ENCODE results near the gene DPP3.
"Not testable (repeated sequence)": the region's sequence is repeated elsewhere in the genome, so short reads cannot be mapped to it uniquely, and the experiment has no call there.

The DPP3 gene

DNA sequence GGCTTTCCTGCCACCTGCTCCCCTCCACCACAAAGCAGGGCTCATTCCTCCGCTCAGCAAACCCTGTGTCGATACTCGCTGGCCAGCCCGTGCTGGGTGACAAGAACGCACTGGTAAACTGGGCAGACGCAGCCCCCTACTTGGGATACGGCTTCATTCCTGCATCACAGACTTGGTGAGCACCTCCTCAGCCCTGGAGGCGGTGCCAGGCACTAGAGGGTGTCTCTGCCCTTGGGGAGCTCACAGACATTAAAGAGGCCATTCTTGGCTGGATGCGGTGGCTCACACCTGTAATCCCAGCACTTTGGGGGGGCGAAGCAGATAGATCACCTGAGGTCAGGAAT, 59.6 kb downstream of the DPP3 start:
- TF ChIP-seq TOX (CRISPR knock-in tag; IDR thresholded peaks at IDR 0.05; ENCODE audit: borderline replicate concordance), result no peak
- TF ChIP-seq, protein P1, sequence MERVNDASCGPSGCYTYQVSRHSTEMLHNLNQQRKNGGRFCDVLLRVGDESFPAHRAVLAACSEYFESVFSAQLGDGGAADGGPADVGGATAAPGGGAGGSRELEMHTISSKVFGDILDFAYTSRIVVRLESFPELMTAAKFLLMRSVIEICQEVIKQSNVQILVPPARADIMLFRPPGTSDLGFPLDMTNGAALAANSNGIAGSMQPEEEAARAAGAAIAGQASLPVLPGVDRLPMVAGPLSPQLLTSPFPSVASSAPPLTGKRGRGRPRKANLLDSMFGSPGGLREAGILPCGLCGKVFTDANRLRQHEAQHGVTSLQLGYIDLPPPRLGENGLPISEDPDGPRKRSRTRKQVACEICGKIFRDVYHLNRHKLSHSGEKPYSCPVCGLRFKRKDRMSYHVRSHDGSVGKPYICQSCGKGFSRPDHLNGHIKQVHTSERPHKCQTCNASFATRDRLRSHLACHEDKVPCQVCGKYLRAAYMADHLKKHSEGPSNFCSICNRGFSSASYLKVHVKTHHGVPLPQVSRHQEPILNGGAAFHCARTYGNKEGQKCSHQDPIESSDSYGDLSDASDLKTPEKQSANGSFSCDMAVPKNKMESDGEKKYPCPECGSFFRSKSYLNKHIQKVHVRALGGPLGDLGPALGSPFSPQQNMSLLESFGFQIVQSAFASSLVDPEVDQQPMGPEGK (CRISPR knock-in tag; IDR thresholded peaks at IDR 0.05; ENCODE audit: borderline replicate concordance), result no peak
- TF ChIP-seq, protein P2, sequence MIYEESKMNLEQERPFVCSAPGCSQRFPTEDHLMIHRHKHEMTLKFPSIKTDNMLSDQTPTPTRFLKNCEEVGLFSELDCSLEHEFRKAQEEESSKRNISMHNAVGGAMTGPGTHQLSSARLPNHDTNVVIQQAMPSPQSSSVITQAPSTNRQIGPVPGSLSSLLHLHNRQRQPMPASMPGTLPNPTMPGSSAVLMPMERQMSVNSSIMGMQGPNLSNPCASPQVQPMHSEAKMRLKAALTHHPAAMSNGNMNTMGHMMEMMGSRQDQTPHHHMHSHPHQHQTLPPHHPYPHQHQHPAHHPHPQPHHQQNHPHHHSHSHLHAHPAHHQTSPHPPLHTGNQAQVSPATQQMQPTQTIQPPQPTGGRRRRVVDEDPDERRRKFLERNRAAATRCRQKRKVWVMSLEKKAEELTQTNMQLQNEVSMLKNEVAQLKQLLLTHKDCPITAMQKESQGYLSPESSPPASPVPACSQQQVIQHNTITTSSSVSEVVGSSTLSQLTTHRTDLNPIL (CRISPR knock-in tag; IDR thresholded peaks at IDR 0.05; ENCODE audit: low read depth), result no peak
- TF ChIP-seq CSDC2 (CRISPR knock-in tag; IDR thresholded peaks at IDR 0.05), result no peak
- no peak for TF ChIP-seq TCF4 (CRISPR knock-in tag; IDR thresholded peaks at IDR 0.05; ENCODE audit: borderline replicate concordance)
- TF ChIP-seq, protein P3, sequence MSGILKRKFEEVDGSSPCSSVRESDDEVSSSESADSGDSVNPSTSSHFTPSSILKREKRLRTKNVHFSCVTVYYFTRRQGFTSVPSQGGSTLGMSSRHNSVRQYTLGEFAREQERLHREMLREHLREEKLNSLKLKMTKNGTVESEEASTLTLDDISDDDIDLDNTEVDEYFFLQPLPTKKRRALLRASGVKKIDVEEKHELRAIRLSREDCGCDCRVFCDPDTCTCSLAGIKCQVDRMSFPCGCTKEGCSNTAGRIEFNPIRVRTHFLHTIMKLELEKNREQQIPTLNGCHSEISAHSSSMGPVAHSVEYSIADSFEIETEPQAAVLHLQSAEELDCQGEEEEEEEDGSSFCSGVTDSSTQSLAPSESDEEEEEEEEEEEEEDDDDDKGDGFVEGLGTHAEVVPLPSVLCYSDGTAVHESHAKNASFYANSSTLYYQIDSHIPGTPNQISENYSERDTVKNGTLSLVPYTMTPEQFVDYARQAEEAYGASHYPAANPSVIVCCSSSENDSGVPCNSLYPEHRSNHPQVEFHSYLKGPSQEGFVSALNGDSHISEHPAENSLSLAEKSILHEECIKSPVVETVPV (CRISPR knock-in tag; IDR thresholded peaks at IDR 0.05), result no peak
- TF ChIP-seq ZNF8 (CRISPR knock-in tag; IDR thresholded peaks at IDR 0.05), result no peak
- TF ChIP-seq ZFP3 (CRISPR knock-in tag; IDR thresholded peaks at IDR 0.05), result no peak
- TF ChIP-seq BACH2 (CRISPR knock-in tag; IDR thresholded peaks at IDR 0.05; ENCODE audit: borderline replicate concordance), result no peak
- TF ChIP-seq, protein P4, sequence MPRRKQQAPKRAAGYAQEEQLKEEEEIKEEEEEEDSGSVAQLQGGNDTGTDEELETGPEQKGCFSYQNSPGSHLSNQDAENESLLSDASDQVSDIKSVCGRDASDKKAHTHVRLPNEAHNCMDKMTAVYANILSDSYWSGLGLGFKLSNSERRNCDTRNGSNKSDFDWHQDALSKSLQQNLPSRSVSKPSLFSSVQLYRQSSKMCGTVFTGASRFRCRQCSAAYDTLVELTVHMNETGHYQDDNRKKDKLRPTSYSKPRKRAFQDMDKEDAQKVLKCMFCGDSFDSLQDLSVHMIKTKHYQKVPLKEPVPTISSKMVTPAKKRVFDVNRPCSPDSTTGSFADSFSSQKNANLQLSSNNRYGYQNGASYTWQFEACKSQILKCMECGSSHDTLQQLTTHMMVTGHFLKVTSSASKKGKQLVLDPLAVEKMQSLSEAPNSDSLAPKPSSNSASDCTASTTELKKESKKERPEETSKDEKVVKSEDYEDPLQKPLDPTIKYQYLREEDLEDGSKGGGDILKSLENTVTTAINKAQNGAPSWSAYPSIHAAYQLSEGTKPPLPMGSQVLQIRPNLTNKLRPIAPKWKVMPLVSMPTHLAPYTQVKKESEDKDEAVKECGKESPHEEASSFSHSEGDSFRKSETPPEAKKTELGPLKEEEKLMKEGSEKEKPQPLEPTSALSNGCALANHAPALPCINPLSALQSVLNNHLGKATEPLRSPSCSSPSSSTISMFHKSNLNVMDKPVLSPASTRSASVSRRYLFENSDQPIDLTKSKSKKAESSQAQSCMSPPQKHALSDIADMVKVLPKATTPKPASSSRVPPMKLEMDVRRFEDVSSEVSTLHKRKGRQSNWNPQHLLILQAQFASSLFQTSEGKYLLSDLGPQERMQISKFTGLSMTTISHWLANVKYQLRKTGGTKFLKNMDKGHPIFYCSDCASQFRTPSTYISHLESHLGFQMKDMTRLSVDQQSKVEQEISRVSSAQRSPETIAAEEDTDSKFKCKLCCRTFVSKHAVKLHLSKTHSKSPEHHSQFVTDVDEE (CRISPR knock-in tag; IDR thresholded peaks at IDR 0.05), result no peak
- no peak for TF ChIP-seq ZNF565 (CRISPR knock-in tag; conservative IDR thresholded peaks at IDR 0.05; ENCODE audit: low read depth)
- TF ChIP-seq ESRRG (CRISPR knock-in tag; IDR thresholded peaks at IDR 0.05), result no peak
- no peak for TF ChIP-seq ZC3H10 (CRISPR knock-in tag; IDR thresholded peaks at IDR 0.05)
- ATAC-seq, result no peak

DNA sequence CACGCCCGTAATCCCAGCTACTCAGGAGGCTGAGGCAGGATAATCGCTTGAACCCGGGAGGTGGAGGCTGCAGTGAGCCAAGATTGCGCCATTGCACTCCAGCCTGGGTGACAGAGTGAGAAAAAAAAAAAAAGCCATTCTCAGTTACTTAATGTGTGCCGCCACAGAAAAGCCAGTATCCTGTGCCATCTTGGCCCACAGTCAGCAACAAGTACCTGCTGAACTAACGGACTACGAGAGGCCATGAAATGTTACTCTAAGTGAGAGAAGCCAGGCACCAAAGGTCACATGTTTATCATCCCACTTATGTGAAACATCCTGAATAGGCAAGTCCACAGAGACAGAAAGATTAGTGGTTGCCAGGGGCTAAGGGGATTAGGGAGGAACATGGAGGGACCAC, 60.4 kb downstream of the DPP3 start:
- ATAC-seq, result not testable (repeated sequence)

DNA sequence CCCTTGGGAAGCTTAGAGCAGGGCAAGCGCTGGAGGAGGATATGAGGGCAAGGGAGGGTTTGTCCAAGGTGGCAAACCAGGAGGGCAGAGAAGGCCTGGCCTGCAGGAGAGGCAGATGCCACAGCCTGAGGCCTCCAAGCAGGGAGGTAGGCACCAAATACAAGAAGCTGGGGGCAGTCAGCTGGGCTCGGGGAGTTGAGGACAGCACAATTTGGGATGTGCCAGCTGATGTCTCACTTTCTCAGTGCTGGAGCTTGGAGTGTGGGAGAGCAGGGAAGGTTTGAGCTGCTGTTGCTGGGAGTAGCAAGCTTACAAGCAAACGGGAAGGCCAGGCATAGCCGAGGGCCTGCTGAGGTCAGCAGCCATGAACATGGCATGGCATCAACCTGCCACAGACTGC, 61.7 kb downstream of the DPP3 start:
- no peak for TF ChIP-seq ESRRG (CRISPR knock-in tag; IDR thresholded peaks at IDR 0.05)
- no peak for TF ChIP-seq CSDC2 (CRISPR knock-in tag; IDR thresholded peaks at IDR 0.05)
- TF ChIP-seq TOX (CRISPR knock-in tag; IDR thresholded peaks at IDR 0.05; ENCODE audit: borderline replicate concordance), result no peak
- TF ChIP-seq ZFP3 (CRISPR knock-in tag; IDR thresholded peaks at IDR 0.05), result no peak
- TF ChIP-seq ZNF8 (CRISPR knock-in tag; IDR thresholded peaks at IDR 0.05), result no peak
- TF ChIP-seq, protein P2 (CRISPR knock-in tag; IDR thresholded peaks at IDR 0.05; ENCODE audit: low read depth), result no peak
- TF ChIP-seq GLIS3 (CRISPR knock-in tag; IDR thresholded peaks at IDR 0.05), result no peak
- no peak for TF ChIP-seq OSR1 (CRISPR knock-in tag; IDR thresholded peaks at IDR 0.05)
- TF ChIP-seq SNAI2 (CRISPR knock-in tag; IDR thresholded peaks at IDR 0.05), result no peak
- TF ChIP-seq BACH2 (CRISPR knock-in tag; IDR thresholded peaks at IDR 0.05; ENCODE audit: borderline replicate concordance), result no peak
- ATAC-seq, result no peak

DNA sequence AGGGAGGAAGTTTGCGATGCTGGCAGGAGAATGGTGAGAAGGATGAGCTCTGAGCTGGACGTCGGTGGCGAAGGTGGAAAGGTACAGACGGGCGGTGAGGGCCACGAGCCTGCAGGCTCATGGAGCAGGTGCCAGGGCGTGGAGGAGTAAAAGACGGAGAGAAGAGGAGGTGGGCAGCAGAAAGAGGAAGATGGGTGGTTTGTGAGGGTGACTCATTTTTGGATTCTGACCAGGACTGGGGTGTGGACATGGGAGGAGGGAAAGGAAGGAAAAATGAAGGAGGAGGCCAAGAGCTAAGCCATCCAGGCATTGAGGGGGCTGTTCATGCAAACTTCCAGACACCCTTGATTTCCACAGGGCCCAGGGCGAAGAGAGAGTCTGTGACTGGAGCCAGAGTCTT, 62.1 kb downstream of the DPP3 start:
- no peak for ATAC-seq
- TF ChIP-seq OSR1 (CRISPR knock-in tag; IDR thresholded peaks at IDR 0.05), result no peak
- TF ChIP-seq SNAI2 (CRISPR knock-in tag; IDR thresholded peaks at IDR 0.05), result no peak
- TF ChIP-seq PPARA (CRISPR knock-in tag; IDR thresholded peaks at IDR 0.05; ENCODE audit: borderline replicate concordance), result no peak
- TF ChIP-seq, protein P2 (CRISPR knock-in tag; IDR thresholded peaks at IDR 0.05; ENCODE audit: low read depth), result no peak
- TF ChIP-seq TCF4 (CRISPR knock-in tag; IDR thresholded peaks at IDR 0.05; ENCODE audit: borderline replicate concordance), result no peak
- TF ChIP-seq, protein P1 (CRISPR knock-in tag; IDR thresholded peaks at IDR 0.05; ENCODE audit: borderline replicate concordance), result no peak
- TF ChIP-seq ZC3H10 (CRISPR knock-in tag; IDR thresholded peaks at IDR 0.05), result no peak

Measured in SK-N-SH treated with all-trans-retinoic acid at 6 μM for 48 hours (cell line).